Activated T-helper 9 cell treated with anti-CD3 and anti-CD28 coated beads, Interleukin-2, amount 50 U/mL, for 16 hours (primary cell): ENCODE results near the gene STKLD1.

Experiments
- DNase-seq: peaks from one replicate; pipeline ENCODE4 v3.0.0-alpha.2; 2020; ENCODE audit warnings: low read depth

Gene STKLD1

DNA sequence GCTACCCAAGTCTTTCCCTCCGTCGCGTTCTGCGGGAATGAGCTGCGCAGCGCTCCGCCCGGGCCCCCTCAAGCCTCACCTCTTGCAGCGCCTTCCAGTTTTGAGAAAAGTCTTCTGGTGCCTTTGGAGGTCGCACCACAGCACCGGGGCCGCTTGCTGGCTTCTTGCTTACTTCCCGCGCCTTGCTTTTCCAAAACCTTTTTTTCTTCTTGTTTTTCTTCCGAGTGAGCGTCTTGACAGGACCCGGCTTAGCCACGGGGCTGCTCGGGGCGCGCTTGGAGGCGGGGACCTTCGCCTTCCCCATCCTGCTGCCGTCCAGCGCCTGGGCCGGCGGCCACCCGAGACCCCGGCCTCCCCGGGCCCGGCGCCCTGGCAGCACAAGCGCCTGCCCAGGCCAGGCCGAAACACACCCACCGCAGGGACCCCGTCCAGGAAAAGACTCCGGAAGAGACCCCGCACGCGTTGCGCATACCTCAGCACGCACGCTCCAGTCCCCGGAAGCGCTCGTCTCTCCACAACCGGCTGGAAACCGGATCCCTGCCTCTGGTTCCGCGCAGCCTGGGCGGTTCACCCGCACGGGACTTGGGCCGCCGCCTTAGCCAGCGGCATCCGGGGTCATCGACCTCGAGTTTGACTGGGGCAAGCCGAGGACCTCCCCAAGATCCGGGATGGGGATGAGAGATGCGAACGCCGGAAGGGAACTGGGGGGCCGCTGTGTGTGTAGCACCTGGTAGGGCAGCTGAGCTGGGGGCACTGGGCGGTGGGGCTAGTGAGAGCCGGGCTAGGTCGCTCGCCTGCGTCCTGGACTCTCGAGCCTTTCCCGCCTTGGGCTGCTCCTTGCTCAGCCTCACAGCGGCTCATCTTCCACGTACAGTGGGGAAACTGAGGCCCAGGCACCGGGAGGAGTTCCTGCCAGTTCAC, 41.6 kb downstream of the STKLD1 start, which contains the start of gene REXO4:
Gene REXO4 (minus strand): TSS at position 470 of the 921 bp plus-strand sequence. CDS start 166 bp downstream, at position 304.
- peak; percentile 67 for DNase-seq

DNA sequence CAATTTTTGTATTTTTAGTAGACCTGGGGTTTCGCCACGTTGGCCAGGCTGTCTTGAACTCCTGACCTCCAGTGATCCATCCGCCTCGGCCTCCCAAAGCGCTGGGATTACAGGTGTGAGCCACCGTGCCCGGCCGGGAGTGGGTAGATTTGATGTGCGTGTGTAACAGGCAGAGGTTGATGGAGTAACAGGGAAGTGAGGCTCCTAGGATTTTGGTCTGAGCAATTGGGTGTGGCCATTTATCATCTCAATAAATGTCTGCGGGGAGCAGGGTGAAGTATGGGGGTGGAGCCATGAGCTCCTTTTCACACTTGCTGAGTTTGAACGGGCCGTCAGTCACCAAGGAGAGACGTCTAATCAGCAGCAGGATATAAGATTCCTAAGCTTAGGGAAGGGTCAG, 42.8 kb downstream of the STKLD1 start:
- DNase-seq, result no peak

DNA sequence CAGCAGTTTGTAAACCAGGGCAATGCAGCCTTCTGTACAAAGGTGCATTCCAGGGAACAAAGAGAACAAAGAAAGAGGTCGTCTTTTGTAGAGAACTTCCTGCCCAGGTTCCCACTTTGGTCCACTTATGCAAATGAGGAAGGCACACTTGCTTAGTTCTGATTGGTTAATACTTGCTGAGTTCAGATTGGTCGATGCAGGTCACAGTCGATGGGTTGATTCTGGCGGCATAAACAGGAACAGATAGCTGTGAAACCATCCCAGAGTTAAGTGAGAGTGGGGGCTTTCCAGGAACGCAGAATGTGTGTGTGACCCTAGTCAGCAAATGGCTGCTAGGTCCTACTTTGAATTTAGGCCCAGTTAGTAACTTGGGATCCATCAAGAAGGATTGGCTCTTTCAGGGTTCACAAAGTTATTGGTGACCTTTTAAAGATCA, 44.2 kb downstream of the STKLD1 start:
- DNase-seq, result no peak

- DNase-seq, result peak; percentile 12
These were observed 45.7 kb downstream of the STKLD1 start, which contains the start of gene ADAMTS13 for GRCh38 chr9:133421615-133422542. Gene ADAMTS13 (plus strand): TSS chr9:133422367. CDS start chr9:133422444, 77 bp downstream.

DNA sequence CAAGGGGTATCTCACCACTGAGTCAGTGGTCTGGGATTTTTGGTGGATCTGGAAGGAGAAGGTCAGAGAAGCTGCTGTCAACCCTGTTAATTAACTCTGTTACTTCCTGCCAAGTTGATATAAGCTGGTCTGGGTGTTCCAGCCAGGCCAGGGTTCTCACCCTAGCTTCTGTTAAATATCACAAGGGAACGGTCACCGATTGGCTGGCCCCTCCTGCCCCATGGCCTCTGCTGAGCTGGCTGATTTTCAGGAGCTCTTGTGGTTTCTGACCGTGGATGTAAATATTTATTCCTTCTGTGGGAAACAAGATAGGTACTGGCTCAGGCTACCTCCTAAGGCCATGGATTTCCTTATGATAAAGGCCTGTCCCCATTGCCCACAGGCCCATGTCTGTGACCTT, 47.0 kb downstream of the STKLD1 start:
- DNase-seq, result no peak

- no peak for DNase-seq
These were observed 48.0 kb downstream of the STKLD1 start for GRCh38 chr9:133424187-133424586.

GRCh38 chr9:133425049-133425632, 49.0 kb downstream of the STKLD1 start:
- no peak for DNase-seq

DNA sequence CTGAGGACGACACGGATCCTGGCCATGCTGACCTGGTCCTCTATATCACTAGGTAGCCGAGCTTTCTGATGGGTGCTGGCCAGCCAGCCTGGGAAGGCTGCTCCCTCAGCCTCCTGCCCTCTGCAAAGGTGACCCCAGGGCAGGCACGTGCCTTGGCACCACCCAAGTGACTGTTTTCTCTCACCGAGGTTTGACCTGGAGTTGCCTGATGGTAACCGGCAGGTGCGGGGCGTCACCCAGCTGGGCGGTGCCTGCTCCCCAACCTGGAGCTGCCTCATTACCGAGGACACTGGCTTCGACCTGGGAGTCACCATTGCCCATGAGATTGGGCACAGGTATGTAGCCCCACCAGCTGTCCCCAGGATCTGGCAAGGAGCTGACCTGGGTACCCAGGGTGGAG, 49.8 kb downstream of the STKLD1 start:
- DNase-seq, result no peak

DNA sequence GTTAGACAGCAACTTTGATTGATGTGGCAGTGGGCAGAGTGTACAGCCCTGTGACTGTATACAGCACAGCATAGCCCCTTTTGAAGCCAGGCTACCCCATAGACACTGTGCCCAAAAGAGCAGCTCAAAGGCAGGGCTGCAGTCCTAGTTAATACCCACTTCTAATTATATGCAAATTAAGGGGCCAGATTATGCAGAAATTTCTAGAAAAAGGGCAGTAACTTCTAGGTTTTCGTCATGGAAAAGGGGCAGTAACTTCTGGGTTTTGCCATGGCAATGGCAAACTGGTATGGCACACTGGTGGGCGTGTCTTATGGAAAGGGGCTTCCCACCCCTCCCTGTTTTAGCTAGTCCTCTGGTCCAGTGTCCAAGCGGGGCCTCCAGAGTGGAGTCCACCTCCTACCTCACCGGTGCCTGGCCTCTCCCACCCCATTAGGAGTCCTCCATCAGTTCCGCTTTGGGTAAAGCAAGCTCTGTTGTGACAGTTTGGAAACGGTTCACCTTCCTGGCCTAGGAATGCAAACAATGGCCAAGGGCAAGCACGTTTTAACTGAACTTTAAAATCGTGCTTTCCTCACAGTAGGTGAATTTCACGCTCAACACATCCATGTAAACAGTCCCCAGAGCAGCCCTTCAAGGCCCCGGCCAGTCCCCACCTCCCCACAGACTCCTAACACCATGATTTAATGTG, 51.6 kb downstream of the STKLD1 start:
- no peak for DNase-seq

GRCh38 chr9:133428617-133429101, 52.5 kb downstream of the STKLD1 start:
- DNase-seq, result no peak

DNA sequence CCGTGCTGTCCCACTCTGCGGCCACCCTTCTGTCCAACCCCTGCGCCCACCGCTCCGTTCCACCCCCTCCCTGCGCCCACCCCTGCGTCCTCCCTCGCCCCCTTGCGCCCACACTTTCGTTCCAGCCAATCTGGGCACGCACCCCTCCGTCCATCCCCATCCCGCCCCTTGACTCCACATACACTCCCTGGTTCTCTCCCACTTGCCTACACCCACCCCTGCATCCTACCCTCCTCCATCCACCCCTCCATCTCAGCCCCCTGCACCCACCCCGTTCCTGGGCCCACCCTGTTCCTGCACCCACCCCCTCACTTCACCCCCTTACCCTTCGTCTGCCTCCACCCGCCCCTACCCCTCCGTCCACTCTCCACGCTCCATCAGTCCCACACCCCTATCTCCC, 53.0 kb downstream of the STKLD1 start:
- DNase-seq, result no peak

GRCh38 chr9:133429641-133430161, 53.5 kb downstream of the STKLD1 start:
- DNase-seq, result no peak

DNA sequence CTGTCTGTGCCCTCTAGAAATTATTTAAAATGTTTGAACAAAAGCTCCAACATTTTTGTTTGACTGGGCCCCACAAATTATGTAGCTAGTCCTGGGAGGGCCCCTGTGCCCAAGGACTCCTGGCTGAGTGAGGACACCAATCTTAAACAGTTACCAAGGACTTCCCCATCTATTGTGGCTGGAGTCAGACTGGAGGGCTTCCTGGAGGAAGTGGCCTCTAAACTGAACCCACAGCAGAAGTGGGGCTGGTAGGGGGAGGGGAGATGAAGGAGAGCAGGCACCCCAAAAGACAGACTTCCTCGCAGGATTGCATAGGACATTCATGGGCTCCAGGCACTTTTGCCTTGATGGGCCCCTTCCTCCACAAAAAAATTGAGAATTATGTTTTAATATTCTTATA, 54.1 kb downstream of the STKLD1 start:
- no peak for DNase-seq

DNA sequence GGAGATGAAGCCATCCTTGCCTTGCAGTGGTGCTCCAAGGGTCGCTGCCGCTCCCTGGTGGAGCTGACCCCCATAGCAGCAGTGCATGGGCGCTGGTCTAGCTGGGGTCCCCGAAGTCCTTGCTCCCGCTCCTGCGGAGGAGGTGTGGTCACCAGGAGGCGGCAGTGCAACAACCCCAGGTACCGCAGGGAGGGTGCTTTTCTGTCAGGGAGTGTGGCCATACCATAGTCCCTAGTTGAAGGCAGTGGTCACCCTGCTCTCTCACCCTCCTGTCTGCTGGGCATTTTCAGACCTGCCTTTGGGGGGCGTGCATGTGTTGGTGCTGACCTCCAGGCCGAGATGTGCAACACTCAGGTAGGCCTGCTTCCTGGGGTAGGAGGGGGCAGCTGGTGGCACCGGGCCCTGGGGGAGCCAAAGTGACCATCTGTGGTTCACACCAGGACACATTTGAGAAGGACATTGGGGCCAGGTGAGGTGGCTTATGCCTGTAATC, 57.2 kb downstream of the STKLD1 start:
- DNase-seq, result no peak

GRCh38 chr9:133436681-133437080, 60.5 kb downstream of the STKLD1 start:
- no peak for DNase-seq

DNA sequence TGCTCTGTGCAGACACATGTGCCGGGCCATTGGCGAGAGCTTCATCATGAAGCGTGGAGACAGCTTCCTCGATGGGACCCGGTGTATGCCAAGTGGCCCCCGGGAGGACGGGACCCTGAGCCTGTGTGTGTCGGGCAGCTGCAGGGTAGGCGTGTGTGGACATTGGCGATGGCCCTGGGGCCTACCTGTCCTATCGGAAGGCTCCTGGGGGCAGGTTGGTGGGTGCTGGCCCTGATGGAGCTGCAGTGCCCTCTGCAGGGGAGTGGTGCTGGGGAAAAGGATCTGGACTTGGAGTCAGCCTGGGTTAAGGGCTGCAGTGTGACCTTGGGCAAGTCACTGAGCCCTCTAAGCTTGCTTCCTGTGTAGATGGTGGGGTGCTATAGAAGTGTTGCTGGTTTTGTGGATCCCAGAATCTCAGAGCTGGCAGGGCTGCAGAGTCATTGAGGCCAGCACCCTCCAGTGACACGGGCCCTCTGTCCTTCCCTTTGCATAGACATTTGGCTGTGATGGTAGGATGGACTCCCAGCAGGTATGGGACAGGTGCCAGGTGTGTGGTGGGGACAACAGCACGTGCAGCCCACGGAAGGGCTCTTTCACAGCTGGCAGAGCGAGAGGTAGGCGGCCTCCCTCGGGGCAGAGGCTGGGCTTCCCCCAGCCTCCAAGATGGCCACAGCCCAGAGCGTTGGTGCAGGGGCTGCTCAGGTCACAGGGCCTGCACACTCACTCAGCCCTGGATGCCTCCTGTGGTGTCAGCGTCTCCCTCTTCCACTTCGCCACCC, 61.8 kb downstream of the STKLD1 start:
- DNase-seq, result no peak

- DNase-seq, result no peak
These were observed 63.2 kb downstream of the STKLD1 start for GRCh38 chr9:133439337-133439736.

DNA sequence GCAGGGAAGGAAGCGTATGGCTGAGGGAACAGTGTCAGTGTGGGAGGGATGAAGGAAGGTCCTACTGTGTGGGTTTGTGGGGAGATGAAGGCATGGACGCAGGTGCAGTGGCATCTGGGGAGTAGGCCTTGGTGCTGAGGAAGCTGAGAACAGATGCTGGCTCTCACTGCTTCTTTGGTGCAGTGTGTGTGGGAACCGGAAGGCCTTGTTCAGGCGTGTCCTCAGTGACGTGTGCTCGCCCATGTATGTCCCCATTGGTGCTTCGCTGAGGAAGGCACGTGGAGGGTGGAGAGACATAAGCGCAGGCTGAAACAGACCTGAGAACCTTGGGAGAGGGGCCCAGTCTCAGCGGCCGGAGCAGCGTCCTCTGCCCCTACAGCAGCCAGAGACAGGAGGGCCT, 64.7 kb downstream of the STKLD1 start:
- no peak for DNase-seq

DNA sequence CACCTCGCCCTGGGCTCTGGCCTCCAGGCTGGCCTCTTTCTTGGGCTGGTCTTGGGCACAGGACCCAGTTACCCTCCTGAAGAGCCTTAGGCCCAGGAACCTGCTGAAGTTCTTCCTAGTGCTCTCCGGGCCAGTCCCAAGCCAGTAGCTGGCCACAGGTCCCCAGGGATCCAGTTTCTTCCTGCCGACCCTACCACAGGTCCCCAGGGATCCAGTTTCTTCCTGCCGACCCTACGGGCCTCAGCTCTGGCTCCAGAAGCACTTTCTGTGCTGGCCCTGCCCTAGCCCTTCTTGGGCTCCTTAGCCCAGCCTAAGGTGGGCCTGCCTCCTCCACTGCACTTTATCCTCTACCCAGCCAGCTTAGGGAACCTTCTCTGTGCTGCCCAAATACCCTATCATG, 65.4 kb downstream of the STKLD1 start:
- DNase-seq, result no peak

DNA sequence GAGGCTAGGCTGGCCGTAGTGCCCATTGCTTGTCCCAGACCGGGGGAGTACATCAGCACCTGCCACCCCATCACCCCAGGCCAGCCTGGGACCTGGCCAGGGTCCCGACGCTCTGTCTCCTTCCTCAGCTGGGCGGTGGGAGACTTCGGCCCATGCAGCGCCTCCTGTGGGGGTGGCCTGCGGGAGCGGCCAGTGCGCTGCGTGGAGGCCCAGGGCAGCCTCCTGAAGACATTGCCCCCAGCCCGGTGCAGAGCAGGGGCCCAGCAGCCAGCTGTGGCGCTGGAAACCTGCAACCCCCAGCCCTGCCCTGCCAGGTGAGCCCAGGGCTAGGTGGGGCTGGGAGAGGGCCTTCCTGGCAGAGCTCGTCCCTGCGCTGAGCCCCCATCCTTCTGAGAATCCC, 67.1 kb downstream of the STKLD1 start:
- DNase-seq, result no peak
